MG63 (cell line): ENCODE results near the gene NEU4. TPM values are rescaled to one million over a fixed set of nuclear protein-coding genes. Genes with fewer than 3 reads are reported as not detected.
"Not testable (repeated sequence)": the region's sequence is repeated elsewhere in the genome, so short reads cannot be mapped to it uniquely, and the experiment has no call there.

Source experiments
- DNase-seq: peaks from one replicate; pipeline ENCODE4 v3.0.0-alpha.2; 2020
- H3K27me3 ChIP-seq: fragments of 250-450 bp; sonication (Bioruptor Pico); 2 replicates; pipeline ENCODE4 v1.5.1; 2020; ENCODE audit warnings: mild to moderate bottlenecking, moderate library complexity
- H3K36me3 ChIP-seq: fragments of 250-450 bp; sonication (Bioruptor Pico); 2 replicates; pipeline ENCODE4 v1.5.1; 2020; ENCODE audit warnings: mild to moderate bottlenecking, moderate library complexity
- H3K4me3 ChIP-seq: fragments of 250-450 bp; sonication (Bioruptor Pico); 2 replicates; pipeline ENCODE4 v1.5.1; 2020; ENCODE audit warnings: mild to moderate bottlenecking, moderate library complexity
- H3K9me3 ChIP-seq: fragments of 250-450 bp; sonication (Bioruptor Pico); 2 replicates; pipeline ENCODE4 v1.5.1; 2020; ENCODE audit warnings: mild to moderate bottlenecking, moderate library complexity
- total RNA-seq: library from RNA; depleted of rRNA; stranded (reverse); fragments of >200 nt; shearing (Covaris generic); gene quantifications from 2 replicates; pipeline ENCODE4 v1.2.3, GENCODE V29; 2014; ENCODE audit warnings: low replicate concordance

The NEU4 gene
- total RNA-seq, 1 experiment from 2014 or later = not detected

DNA sequence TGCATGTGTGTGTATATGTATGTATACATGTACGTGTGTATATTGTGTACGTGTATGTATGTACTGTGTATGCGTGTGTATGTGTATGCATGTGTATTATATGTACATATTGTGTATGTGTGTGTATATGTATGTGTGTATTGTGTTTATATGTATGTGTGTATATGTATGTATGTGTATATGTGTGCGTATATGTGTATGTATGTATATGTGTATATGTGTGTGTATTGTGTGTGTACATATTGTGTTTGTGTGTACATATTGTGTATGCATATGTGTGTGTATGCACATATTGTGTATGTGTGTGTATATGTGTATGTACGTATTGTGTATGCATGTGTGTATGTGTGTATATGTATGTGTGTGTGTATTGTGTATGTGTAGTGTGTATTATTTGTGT is 15.6 kb upstream of the NEU4 start:
- Histone ChIP-seq H3K27me3 (no peaks in the 10 kb centered on the region), H3K4me3 (no peak overlapping the region), H3K36me3 (no peaks in the 10 kb centered on the region), H3K9me3 (0 out of 2 replicates have a peak, but pooled peaks cover 5% of the 10 kb centered on the region)
- no peak for DNase-seq

- no peaks in the 10 kb centered on the region for H3K36me3 ChIP-seq
- 0 out of 2 replicates have a peak, but pooled peaks cover 2% of the 10 kb centered on the region for H3K9me3 ChIP-seq
- DNase-seq = no peak
- no peak overlapping the region for H3K4me3 ChIP-seq
- no peaks in the 10 kb centered on the region for H3K27me3 ChIP-seq
These were observed 14.7 kb upstream of the NEU4 start for GRCh38 chr2:241794250-241794823.

- no peak overlapping the region for H3K4me3 ChIP-seq
- DNase-seq = no peak
- no peaks in the 10 kb centered on the region for H3K36me3 ChIP-seq
- H3K9me3 ChIP-seq = no peaks in the 10 kb centered on the region
- H3K27me3 ChIP-seq = no peaks in the 10 kb centered on the region
These were observed 13.7 kb upstream of the NEU4 start for GRCh38 chr2:241795021-241795999.

GRCh38 chr2:241796209-241796608 is 12.8 kb upstream of the NEU4 start:
- Histone ChIP-seq H3K36me3 (no peaks in the 10 kb centered on the region), H3K27me3 (no peaks in the 10 kb centered on the region), H3K4me3 (no peak overlapping the region), H3K9me3 (no peaks in the 10 kb centered on the region)
- no peak for DNase-seq

DNA sequence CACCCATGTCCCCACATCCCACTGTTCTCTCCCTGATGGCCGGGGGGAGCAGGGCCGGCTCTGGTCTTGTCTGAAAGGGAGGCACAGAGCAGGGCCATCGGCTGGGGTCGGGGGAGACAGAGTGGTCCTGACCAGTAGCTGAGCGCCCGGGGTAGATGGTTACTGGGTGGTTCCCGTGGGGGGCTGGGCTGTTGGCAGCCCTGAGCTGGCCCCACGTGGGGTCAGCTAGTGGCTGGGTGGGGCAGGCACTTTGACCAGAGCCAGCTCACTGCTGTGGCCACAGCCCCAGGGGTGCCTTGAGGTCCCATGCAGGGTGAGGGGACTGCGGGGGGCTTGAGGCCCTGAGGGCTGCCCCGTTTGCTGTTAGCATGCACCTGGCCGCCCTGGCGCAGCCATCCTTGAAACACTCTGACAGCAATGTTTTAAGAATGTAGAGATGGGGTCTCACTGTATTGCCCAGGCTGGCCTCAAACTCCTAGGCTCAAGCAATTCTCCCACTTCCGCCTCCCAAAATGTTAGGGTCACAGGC is 12.3 kb upstream of the NEU4 start:
- Histone ChIP-seq H3K27me3 (no peaks in the 10 kb centered on the region), H3K9me3 (no peaks in the 10 kb centered on the region), H3K4me3 (no peak overlapping the region), H3K36me3 (no peaks in the 10 kb centered on the region)
- no peak for DNase-seq

DNA sequence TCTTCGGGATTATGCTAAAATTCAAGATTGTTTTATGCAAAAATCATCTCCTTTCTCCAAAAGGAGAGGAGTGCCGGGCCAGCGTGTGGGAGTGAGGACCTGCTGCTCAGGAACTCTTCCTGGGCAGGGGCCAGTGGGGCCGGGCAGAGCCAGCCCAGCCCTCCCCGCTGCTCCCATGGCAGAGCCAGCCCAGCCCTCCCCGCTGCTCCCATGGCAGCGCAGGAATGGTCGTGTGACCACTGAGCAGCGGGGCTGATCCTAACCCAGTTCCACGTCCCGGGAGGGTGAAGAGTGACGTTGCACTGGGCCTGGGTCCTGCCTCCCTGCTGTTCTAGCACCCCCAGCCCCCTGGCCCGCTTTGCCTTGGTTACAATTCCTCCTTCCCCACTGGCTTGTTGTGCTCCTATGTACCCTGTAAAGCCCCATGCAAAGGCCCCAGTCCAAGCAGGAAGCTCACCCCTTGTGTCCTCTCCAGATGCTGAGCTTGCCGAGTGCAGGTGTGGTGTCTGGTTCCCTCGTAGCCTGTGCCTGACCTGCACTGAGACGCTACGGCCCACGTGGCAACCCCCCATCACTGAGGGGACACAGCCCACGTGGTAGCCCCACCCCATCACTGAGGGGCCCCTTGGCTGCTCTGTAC is 11.4 kb upstream of the NEU4 start:
- no peak for DNase-seq

GRCh38 chr2:241798081-241798630 is 10.8 kb upstream of the NEU4 start:
- H3K4me3 ChIP-seq = no peak overlapping the region
- H3K36me3 ChIP-seq = no peaks in the 10 kb centered on the region
- H3K9me3 ChIP-seq = no peaks in the 10 kb centered on the region
- no peaks in the 10 kb centered on the region for H3K27me3 ChIP-seq
- no peak for DNase-seq

More for the DNA sequence above, 11.4 kb upstream of the NEU4 start:
- H3K27me3 ChIP-seq = no peaks in the 10 kb centered on the region
- H3K9me3 ChIP-seq = no peaks in the 10 kb centered on the region
- no peak overlapping the region for H3K4me3 ChIP-seq
- H3K36me3 ChIP-seq = no peaks in the 10 kb centered on the region

DNA sequence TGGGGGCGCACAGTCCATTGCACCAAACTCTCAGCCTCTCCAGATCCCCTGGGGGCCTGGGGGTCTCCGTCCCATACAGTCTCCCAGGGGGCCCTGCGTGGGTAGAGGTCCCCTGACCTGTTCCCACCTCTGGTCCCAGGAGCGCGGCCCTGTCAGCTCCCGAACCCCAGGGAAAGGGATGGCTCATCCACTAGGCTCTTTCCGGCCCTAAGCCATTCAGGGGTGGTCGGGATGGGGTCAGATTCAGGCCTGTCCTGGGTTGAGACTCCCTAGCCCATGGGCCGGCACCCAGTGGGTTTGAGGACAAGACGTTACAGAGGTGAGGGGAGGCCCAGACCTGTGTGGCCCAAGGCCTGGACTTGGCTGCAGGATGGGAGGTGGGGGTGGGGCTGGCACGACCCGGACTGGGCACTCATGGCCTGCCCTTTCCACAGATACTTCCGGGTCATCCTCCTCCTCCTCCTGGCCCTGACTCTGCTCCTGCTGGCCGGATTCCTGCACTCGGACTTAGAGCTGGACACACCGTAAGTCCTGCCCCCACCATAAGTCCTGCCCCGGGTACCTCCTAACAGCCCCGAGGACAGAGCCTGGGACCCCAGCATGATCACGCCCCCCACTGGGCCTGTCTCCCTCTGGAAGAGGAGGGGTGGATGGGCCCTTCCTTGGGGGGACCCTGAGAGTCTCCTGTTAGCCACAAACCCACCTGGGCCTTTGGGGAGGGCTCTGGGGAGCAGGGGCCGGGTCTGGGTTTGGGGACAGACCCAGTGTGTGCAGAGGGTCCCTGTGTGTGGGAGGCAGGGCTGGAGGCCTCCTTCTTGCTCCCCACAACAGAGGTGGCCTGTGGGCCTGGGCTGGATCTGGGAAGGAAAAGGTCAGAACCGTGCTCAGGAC is 10.1 kb upstream of the NEU4 start:
- Histone ChIP-seq H3K9me3 (no peaks in the 10 kb centered on the region), H3K27me3 (no peaks in the 10 kb centered on the region), H3K4me3 (no peak overlapping the region), H3K36me3 (no peaks in the 10 kb centered on the region)
- DNase-seq = no peak

DNA sequence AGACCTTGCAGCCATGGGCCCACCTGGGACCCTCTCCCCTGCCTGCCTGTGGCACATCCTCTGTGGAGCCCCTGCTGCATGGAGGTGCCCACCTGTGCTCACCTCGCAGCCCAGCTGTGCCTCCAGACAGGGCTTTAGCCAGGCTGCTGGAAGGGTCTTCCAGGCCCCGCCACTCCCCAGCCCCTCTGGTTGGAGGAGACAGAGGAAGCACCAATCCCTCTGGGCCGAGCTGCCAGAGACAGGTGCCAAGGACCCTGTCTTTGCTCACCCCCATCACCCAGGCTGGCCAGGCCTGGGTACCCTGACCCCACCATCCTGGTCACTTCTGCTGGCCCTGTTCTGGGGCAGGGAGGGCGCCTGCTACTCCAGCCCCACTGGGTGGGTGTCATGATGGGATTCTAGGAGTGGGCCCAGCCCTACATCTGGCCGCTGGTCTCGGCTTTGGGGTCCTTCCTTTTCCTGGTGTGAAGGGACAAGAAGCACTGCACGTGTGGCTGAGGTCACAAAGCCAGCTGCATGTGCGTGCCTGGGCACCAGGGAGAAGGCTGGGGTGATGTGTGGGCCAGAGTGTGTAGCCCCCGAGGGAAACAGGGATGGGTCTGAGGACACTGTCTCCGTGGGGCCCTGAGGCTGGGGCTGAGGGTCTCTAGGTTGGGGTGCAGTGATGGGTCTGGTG is 9.3 kb upstream of the NEU4 start:
- Histone ChIP-seq H3K4me3 (no peak overlapping the region), H3K36me3 (no peaks in the 10 kb centered on the region), H3K27me3 (no peaks in the 10 kb centered on the region), H3K9me3 (no peaks in the 10 kb centered on the region)
- no peak for DNase-seq

GRCh38 chr2:241800198-241800903 is 8.6 kb upstream of the NEU4 start:
- H3K27me3 ChIP-seq = not testable (repeated sequence)

DNA sequence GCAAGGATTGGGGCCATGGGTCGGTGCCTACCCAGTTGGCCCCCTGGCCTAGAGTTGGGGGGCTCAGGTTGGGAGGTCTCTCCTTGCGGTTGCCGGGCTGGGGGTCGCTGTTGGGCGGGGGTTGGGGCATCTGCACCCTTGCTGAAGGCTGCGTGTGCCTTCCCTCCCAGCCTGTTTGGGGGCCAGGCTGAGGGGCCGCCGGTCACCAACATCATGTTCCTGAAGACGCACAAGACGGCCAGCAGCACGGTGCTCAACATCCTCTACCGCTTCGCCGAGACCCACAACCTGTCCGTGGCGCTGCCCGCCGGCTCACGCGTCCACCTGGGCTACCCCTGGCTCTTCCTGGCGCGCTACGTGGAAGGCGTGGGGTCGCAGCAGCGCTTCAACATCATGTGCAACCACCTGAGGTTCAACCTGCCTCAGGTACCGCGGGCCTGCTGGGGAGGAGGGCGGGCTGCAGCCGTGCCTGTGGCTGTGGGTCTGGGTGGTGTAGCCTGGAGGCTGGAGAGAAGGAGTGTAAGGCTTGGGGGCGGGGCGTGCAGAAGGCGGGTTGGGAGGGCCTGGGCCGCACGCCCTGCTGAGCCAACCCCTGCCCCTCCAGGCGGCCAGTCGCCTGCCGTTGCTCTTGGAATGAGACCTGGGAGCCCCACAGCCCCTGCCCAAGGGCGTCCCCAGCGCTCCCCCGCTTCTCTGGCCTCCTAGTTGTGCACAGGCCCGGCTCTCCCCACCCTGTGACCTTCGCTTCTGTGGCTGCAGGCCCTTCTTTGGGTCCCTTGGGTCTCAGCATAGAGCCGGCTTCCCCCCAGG is 7.2 kb upstream of the NEU4 start:
- H3K36me3 ChIP-seq = no peaks in the 10 kb centered on the region
- H3K27me3 ChIP-seq = no peaks in the 10 kb centered on the region
- DNase-seq = no peak
- H3K4me3 ChIP-seq = no peak overlapping the region
- no peaks in the 10 kb centered on the region for H3K9me3 ChIP-seq

More at GRCh38 chr2:241800198-241800903, 8.6 kb upstream of the NEU4 start:
- not testable (repeated sequence) for H3K36me3 ChIP-seq, DNase-seq, H3K9me3 ChIP-seq, H3K4me3 ChIP-seq

- no peaks in the 10 kb centered on the region for H3K36me3 ChIP-seq
- no peaks in the 10 kb centered on the region for H3K27me3 ChIP-seq
- no peak for DNase-seq
- H3K9me3 ChIP-seq = no peaks in the 10 kb centered on the region
- no peak overlapping the region for H3K4me3 ChIP-seq
These were observed 6.3 kb upstream of the NEU4 start for GRCh38 chr2:241802421-241803318.
